HG02642 (cell line): ENCODE data around the gene FRMD4A.

ENCODE experiments used
- ATAC-seq: cut with Tn5 transposase; IDR thresholded peaks from one replicate; pipeline ENCODE4 v1.9.1; 2021; ENCODE audit warnings: mild to moderate bottlenecking; ENCODE audit not compliant: unreplicated experiment, poor library complexity

Gene FRMD4A

GRCh38 chr10:13656337-13657100 lies 674.2 kb downstream of the FRMD4A start:
- ATAC-seq: no peak

- ATAC-seq: no peak
Measured at GRCh38 chr10:13654846-13655245, 675.9 kb downstream of the FRMD4A start.

- ATAC-seq: no peak
Measured at GRCh38 chr10:13654118-13654830, 676.5 kb downstream of the FRMD4A start.

GRCh38 chr10:13652860-13653259 lies 677.9 kb downstream of the FRMD4A start:
- no peak for ATAC-seq

- ATAC-seq: no peak
Measured at GRCh38 chr10:13651969-13652720, 678.6 kb downstream of the FRMD4A start.

DNA sequence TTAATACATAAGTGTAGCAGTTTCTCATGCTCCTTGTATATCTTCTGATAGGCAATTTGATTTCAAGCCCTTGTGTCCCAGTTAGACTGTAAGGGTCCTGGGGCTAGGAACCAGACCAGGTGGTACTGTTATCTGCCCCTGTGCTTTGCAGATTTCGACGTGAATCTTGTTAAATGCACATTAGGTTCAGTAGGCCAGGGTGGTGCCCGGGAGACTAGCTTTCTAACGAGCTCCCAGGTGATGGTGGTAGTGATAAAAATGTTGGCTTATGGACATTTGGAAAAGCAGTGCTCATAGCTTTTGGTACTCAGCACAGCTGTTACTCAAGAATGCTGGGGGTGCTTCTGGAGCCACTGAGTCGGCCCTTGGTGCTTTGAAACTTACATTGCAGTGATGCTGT lies 679.8 kb downstream of the FRMD4A start:
- no peak for ATAC-seq

DNA sequence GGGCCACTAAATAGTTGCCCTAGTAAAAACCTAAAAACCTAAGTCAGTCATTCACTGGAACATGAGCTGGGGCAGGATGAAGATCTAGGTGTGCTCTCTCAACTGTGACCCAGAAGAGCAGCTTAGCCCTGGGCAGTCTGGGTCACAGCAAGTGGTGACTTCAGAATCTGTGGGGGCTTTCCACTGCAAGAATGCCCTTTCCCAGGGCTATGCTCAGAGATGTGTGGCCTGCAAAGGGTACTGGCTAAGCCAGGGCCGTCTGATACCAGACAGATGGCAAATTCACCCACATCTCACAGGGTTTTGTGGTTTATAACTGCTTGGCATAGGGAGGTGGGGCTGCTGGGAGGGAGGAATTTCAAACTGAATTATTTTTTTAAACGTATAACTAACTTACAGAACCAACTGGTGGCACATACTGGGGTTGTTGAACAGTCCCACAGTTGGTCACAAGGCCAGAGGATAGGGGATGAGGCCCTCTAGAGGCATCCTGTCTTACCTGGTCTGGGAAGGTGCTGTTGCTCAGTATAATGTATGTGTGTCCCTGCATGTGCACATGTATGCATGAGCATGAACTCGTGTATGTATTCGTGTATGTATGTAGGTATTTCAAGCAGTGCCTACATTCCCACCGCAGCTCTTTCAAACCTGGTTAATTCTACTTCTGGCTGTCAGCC lies 680.7 kb downstream of the FRMD4A start:
- no peak for ATAC-seq

- no peak for ATAC-seq
Measured at GRCh38 chr10:13648425-13648824, 682.3 kb downstream of the FRMD4A start.

DNA sequence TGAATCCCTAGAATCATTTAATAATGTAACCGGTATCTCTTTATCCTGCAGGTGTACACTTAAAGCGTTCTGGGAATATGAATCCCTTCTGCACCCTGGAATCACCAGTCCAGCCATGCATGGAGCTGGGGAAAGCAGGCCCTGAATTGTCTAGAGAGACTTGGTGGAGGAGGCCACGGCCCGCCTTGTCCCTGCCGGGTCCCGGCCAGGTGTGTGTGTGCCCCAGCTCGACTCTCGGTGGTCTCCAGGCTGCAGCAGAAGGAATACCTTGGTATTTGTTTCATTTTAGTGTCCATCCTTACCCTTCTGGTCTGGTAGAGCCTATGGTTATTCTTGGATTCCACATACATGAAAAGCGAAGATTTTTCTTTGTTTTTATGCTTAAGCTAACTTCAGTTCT lies 685.9 kb downstream of the FRMD4A start:
- ATAC-seq: no peak

DNA sequence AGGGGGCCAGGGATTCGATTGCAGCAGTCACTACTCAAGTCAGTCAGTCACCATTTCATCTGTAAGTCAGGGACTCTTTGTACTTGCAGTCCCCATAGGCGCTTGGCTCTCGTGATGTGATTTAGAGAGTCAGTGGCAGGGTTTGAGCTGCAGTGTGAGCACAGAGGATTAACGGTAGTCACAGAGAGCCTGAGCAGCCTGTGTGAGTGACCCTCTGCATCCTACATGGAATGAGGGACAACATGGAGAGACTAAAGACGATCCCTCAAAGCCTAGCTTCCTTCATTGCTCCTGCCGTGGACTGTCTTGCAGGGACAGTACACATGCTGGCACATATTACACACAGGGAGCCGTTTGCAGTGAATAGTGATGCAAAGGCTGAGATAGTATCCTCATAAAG lies 687.7 kb downstream of the FRMD4A start:
- ATAC-seq: no peak

DNA sequence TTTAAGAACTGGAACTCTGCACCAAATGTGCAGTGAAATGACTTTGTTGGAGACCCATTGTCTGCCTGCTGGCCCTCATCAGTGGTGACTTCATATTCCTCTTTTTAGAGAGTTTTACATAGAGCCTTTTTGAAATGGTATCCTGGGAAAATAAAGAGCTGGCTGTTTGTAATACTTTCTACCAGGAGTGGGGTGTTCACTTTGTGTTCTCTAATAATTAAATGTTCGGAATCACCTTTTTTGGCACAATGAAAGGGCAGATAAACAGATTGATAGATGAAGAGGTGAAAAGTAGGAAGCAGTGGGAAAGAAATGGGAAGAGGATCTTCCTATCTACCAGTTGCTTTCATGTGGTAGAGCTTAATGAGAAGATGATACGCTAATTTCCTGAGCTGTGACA lies 688.4 kb downstream of the FRMD4A start:
- ATAC-seq: no peak

GRCh38 chr10:13637894-13638293 lies 692.8 kb downstream of the FRMD4A start:
- no peak for ATAC-seq

- ATAC-seq: no peak
Measured at GRCh38 chr10:13637303-13637856, 693.3 kb downstream of the FRMD4A start.

DNA sequence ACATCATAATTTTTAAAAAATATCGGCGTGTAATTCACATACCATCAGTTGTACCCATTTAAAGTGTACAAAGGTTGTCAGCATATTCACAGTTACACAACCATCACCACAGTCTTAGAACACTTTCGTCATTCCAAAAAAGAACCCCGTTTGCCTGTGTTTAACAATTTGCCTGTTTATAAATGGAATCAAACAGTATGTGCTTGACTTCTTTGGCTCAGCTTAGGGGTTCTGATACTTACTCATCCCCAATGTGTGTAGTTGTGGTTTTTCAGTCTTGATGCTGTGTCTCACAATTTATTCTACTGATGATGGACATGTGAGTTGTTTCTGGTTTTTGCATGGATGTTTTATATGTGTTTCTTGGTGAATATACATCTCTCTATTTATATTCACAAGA lies 693.9 kb downstream of the FRMD4A start:
- no peak for ATAC-seq

- no peak for ATAC-seq
Measured at GRCh38 chr10:13634207-13634606, 696.5 kb downstream of the FRMD4A start.

GRCh38 chr10:13633689-13634088 lies 697.0 kb downstream of the FRMD4A start:
- ATAC-seq: no peak

DNA sequence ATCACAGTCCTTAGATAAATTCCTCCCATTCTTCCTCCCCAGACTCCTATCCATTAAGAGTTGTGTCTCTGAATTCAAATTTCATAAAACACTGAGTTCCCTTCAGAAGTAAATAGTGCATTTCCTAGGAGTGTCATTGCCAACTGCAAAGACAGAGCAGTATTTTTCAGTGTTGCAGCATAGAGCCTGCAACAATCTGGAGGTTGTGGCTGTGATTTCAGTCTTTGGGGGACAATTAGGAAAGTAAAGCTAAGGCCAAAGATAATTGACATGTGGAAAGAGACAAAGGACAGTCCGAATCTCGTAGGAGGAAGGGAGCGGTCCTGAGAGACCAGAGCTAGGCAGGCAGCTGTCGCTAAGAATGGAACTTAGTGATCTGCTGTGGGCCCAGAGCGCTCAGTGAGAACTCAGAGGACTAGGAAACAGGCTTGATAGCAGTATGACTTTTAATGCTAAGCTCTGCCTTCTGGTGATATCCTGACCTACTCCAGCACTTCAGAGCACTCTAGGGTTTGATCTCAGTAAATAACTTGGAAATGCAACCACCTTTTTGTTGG lies 697.8 kb downstream of the FRMD4A start:
- ATAC-seq: no peak

GRCh38 chr10:13632440-13632839 lies 698.3 kb downstream of the FRMD4A start:
- no peak for ATAC-seq

DNA sequence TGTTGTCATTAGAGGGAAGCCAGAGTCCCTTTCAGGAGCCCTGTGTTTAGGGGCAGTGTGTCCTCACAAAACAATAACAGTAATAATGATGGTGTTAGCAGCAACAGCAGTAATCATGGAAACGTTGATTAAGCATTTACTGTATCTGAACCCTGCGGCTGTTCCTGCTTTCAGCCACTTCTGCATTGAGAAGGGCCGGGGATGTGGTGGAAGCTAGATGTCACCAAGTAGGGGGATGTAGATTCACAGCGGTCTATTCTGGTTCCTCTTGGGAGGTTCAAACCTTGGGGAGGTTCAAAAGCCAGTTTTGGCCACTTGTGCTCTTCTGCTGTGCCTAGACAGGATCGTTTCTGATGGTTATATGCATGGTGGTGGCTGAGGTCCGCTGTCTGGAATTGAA lies 699.1 kb downstream of the FRMD4A start:
- ATAC-seq: no peak

GRCh38 chr10:13630231-13630630 lies 700.5 kb downstream of the FRMD4A start:
- ATAC-seq: no peak
